NCI-H1436 treated with DMSO at 0.1 percent for 48 hours (cell line): ENCODE data around the gene ZMYND15.

Source experiments
- DNase-seq: peaks from one replicate; lab custom pipeline; 2025; lab: John Stamatoyannopoulos, UW

The ZMYND15 gene

DNA sequence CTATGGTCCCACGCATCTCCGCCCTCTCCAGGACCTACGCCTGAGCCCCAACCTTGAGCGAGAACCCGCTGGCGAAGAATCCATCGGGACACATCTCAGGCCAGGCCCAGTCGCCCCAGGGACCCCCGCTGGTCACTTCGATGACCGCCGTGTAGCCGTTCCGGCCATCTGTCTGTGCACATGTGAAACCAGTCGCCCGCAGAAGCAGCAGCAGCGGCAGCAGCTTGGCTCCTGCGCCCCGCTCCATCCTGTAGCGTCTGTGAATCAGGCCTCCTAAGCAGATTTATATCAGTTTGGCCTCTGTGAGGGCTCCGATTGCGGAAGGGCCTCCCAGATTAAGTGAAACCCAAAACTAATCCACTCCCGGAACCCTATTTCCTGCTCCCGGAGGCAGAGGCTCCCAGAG lies 46.5 kb downstream of the ZMYND15 start, which contains the start of gene VMO1:
Gene VMO1 (minus strand): TSS at position 259 of the 406 bp plus-strand sequence. CDS start 12 bp downstream, at position 247.
- no peak for DNase-seq

DNA sequence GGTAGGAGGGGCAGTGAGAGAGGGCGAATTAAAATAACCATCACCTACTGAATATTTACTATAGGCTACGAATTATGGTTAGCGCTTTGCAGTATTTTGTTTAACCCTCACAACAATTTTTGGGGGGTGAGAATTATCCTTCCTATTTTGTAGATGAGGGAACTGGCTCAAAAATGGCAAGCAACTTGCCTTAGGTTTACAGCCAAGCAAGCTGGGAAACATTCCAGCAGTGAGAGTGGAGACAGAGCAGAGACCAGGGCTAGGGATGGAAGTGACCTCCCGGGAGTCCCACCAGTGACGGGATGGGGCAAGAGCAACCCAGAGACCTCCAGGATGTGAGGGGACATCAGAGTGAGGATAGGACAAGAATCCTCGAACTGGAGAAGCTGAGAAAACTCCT lies 46.9 kb downstream of the ZMYND15 start:
- DNase-seq = no peak

DNA sequence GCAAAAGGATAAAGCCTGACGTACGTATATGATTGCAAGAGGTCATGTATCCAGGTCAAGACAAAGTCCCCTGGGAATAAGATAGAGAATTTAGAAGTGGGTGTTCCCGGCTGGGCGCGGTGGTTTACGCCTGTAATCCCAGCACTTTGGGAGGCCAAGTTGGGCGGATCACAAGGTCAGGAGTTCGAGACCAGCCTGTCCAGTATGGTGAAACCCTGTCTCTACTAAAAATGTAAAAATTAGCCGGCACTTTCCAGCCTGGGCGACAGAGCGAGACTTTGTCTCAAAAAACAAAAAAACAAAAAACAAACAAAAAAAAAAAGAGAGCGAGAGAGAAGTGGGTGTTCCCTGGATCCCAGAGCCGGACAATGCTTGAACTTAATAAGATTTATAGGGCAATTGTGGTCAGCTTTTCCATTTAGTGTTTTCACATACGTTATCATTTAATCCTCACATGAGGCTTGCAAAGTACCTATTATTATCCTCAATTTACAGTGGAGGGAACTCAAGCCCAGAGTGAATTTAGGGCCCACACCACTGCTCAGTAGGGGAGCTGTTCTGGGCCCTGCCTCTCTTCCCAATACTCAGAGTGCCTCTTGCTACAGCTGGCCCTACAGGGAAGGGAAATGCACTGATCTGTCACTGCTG lies 48.6 kb downstream of the ZMYND15 start:
- no peak for DNase-seq

DNA sequence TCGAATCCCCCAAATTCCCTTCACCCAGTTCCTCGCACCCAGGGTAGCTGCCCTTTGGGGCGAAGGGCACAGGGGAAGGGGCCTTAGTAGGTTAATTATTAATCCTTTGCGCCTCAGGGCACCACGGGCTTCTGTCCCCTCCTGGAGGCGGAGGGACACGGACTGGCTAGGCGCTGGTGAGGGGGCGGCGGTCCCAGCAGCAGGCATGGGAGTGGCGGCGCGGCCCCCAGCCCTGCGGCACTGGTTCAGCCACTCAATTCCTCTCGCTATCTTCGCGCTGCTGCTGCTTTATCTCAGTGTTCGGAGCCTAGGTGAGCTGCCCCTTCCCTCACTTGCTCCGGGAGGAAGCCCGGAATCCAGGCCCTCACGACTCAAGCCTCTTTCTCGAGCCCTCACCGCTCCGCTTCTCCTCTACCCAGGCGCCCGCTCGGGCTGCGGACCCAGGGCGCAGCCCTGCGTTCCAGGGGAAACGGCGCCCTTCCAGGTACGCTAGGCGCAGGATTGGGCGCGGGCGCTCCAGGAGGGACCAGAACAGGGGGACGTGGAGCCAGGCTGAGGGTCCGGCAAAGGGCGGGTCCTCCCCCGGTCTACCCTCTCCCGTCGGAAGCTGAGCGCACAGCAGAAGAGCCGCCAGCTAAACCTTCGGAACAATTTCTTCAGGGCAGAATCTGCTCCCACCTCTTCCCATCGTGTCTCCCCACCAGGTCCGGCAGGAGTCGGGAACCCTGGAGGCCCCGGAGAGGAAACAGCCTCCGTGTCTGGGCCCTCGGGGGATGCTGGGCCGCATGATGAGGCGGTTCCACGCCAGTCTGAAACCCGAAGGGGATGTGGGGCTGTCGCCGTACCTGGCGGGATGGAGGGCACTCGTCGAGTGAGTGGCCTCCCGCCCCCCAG lies 49.4 kb downstream of the ZMYND15 start, which contains the start of gene GLTPD2:
Gene GLTPD2 (plus strand): TSS at position 158 of the 894 bp plus-strand sequence. CDS start 48 bp downstream, at position 206.
- DNase-seq = no peak

DNA sequence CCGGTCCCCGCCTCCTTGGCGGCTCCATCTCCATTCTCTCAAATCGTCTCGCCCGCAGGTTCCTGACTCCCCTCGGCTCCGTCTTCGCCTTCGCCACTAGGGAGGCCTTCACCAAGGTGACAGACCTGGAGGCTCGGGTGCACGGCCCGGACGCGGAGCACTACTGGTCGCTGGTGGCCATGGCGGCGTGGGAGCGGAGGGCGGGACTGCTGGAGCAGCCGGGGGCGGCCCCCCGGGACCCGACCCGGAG lies 50.0 kb downstream of the ZMYND15 start:
- no peak for DNase-seq

DNA sequence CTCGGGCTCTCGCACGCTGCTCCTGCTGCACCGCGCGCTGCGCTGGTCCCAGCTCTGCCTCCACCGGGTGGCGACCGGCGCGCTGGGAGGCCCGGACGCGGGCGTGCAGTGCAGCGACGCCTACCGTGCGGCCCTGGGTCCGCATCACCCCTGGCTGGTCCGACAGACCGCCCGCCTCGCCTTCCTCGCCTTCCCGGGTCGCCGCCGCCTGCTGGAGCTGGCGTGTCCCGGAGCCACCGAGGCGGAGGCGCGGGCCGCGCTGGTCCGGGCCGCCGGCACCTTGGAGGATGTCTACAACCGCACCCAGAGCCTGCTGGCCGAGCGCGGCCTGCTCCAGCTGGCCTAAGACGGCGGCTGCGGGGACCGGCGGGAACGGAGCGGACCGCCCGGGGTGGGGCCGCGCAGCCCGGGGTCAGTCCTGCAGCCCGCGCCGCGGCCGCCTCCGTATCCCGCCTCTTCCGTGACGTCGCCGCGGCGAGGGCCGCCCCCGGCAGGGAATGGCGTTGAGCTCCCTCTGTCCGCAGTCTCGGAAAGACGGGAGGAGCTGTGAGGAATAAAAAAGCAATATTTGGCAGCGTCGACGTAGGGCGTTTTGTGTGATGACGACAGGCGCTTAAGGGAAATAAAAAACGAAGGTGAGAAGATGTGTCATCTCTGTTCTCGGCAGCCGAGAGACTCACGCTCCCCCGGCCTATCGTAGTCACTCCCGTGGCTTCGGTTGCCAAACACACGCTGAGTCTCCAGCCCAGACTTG lies 50.5 kb downstream of the ZMYND15 start:
- no peak for DNase-seq

DNA sequence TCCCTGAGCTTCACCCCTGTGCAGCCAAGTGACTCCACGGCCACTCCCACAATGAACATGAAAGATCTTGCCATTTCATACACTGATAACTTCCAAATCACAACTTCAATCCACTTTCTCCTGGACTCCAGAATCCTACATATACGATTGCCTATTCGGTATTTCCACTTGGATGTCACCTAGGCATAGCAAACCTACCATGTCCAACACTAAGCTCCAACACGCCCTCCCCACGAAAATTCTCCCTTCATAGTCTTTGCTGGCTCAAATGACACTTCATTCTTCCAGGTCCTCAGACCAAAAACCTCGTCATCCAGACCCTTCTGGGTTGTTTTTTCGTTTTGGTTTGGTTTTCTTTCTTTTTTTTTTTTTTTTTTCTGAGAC lies 51.1 kb downstream of the ZMYND15 start:
- no peak for DNase-seq

DNA sequence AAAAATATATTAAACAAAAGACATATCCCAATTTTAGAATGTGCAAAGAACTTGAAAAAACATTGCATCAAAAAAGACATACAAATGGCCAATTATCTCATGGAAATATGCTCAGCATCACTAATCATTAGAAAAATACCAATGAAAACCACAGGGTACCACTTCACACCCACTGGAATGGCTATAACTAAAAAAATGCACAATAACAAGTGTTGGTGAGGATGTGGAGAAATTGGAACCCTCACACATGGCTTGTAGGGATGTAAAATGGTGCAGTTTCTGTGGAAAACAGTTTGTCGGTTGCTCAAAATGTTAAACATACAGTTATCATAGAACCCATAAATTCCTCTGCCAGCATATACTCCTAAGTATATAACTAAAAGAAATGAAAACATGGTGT lies 55.5 kb downstream of the ZMYND15 start:
- DNase-seq = no peak
